Stimulated activated CD8-positive, alpha-beta memory T cell treated with anti-CD3 and anti-CD28 coated beads, Interleukin-4, amount 100 ng/mL, for 1 hour (primary cell): Measurements from ENCODE around the gene MARVELD1.

Experiments
- DNase-seq, 2 donors: peaks; one replicate each; pipeline ENCODE4 v3.0.0-alpha.2; 2020; ENCODE audit warnings: low read depth in 2 of 2, low spot score in 1 of 2

The MARVELD1 gene

DNA sequence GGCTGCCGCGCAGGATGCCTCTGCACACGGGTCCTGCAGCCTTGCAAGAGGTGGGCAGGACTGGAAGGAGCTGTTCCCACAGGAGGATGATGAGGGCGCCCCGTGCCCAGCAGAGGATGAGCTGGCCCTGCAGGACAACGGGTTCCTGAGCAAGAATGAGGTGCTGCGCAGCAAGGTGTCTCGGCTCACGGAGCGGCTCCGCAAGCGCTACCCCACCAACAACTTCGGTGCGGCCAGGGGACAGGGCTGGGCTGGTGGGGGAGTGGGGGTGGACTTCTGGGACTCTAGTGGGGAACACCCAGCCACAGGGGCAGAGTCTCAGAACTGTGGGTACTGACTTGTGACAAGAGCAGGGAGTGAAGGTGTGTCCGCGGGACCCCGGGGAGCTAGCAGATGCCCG lies 39.4 kb downstream of the MARVELD1 start:
- DNase-seq = no peak

DNA sequence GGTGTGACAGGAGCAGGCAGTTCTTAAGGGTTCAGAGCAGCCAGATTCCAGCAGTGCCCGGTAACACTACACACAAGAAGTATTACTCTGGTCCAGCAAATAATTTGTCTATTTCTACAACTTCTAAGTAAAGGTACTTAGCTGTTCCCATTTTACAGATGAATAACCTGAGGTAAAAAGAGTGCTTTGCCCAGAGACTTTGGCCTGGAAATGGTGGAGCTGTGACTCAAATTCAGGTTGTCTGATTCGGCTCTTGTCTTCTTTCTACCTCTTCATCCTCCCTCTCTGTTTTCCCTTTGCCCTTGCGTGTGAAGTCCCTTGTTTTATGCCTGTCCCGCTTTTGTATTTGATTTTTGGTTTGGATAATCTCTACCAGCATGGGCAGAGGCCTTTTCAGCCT lies 41.2 kb downstream of the MARVELD1 start:
- no peak for DNase-seq

DNA sequence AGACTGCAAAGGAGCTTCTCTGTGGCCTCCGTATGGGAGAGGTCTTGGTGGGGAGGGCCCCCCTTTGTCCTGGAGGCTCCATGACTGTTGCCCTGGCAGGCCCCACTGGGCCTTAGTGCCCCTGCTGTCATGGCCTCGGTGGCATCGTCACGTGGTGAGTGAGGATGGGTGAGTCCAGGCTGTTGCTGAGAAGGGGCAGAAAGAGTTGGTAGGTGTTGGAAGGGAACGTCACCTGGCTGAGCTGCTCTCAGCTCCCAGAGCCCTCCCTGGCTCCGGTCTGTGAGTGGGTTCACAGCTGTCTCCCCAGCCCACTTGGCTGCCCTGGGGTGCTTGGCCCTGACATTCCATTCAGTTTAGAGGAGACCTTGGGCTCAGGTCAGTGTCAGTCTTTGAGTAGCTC lies 42.2 kb downstream of the MARVELD1 start:
- no peak for DNase-seq

DNA sequence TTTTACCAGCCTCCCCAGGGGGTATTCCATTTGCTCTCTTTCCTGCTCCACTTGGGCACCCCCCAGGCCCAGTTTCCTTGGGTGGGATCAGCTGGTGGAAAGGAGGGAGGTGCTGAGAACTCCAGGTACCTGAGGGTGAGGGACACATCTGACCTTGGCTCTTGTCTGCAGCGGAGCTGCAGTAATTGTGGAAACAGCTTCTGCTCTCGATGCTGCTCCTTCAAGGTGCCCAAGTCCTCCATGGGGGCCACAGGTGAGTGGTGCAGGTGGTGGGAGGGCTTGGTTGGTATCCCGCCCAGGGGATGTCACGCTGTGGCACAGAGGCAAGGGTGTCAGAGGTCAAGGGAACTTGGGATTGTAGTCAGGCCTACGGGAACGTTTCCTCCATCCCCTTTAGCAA lies 43.9 kb downstream of the MARVELD1 start:
- no peak for DNase-seq

DNA sequence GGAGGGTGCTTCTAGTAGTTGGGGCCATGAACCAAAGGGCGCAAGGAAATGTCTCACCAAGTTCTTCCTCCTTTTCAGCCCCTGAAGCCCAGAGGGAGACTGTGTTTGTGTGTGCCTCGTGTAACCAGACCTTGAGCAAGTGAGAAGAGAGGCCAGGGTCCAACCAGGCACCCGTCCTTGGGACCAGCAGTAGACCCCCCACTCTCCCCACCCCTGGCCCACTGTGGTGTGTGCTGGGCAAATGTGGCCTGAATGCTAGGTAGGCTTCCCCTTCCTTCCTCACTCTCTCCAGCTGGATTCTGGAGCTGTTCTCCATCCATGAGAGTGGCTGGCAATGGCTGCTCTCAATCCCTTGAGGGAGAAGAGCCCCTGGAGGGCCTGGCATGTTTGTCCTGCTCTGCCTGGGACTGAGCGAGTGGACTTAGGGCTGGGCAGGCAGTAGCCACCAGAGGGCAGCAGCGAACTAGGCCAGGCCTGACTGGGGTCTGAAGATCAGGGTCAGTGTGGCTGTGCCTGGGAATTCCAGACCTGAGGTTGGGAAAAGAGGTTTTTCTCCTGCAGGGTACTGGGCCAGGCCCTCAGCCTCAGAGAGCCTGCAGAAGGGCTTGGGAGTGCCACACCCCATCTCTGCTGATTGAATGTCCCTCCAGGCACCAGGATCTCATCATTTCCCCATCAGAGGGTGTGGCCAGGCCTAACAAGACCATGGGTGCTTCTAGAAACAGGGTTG lies 45.8 kb downstream of the MARVELD1 start:
- peak; percentile 22 to 23 for DNase-seq

DNA sequence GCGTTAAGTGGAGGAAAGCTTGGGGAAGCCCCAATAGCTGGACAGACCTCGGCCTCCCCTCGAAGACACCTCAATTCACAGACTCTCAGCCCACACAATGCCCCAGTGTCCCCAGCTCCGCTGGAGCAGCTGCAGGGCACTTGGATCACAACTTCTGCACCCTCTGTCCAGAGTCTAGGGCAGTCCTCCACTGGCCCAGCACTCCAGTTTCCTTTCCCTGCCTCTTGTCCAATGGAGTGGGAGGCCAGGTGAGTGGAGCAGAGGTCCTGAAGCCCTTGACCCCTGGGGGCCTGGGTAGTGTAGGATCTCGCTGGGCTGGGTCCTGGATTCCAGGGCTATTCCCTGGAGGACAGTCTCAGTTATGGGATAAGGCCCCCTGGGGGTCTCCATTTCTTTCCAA lies 46.4 kb downstream of the MARVELD1 start:
- no peak for DNase-seq

DNA sequence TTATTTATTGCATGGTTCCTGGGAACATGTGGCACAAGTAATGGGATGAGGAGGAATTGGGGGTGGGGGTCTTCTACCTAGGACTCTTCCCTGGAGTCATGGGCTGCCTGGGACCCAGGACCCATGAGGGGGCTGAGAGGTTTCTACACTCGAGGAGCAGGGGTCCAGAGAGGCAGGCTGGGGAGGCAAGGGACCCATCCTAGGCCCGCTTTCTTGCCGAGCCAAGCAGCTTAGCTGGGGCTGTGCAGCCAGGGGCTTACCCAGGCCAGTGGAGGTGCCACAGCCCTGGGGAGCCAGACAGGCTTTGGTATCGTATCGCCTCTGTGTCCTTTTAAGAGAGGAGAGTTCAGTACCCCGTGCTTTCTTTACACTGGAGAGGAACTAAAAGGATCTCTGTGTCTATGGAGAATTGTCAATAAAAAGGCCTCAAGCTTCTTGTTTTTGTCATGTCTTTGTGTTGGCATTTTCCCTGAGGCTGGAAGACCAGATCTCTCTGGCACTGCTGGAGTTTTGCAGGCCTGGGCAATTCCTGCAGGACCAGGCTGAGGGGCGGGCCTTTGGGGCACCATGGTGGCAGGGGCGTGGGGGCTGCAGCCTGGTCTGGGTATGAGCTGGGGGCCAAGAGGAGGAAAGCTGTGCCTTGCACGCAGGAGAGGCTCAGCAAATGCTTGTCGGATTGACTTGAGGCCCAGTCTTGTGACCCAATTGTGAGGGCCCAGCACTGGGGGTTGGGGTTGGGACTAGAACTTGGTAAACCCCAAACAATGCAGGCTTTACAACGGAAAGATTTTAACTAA lies 47.1 kb downstream of the MARVELD1 start:
- DNase-seq = no peak

DNA sequence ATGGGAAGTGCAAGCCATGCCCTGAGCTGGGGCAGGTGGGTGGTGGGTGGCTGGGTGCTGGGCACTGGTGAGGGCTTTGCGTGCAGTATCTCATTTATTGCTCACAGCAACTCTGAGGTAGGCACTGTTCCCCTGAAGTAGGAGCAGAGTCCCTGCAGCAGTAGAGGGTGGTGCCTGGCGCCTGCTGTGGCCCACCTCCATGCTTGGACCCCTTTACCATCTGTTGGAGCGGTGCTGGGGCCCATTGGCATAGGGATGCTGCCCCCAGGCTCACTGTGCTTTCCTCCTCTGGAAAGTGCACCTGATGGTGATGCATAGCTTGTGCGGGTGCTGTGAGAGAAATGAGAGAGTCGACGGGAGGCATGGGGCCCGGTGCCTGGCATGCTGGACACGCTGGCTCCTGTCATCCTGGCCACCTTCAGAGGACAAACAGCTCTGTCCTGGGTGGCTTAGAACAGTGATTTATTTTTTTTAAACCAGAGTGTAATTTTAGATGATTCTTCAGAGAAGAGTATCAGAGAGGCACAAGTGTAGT lies 47.9 kb downstream of the MARVELD1 start:
- DNase-seq = no peak

DNA sequence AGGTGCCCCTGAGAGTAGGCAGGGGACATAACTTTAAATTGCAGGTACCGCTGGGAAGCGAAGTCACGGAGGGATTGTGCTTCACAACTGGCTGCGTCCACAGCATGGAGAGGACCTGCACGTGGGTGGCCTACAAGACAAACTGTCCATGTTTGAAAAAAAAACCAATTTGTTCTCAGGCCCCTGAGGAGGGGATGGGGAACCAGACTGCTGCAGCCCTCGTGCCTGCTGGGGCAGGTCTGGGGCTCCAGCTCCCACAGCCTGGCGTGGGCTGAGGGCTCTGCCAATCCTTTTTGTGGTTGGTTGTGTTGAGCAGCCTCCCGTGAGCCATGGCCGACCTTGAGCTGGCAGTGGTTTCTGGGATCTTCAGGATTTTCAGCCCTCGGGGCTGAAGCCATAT lies 48.5 kb downstream of the MARVELD1 start:
- no peak for DNase-seq

DNA sequence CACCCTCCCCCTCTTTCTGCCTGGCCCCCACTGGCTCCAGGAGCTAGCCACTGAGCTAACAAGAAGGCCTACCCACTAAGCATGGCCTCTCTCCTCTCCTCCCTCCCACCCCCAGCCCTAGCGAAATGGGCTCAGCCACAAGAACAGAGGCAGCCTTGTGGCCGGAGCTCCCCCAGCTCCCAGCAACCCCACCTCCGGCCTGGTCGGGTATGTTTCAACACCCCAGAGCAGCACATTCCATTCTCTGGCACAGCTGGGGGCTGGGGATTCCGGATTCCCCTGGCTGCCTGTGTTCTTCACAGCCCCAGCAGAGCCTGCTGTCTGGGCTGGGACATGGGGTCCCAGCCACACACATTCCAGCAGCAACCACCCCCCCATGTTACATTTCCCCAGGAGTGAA lies 49.3 kb downstream of the MARVELD1 start:
- no peak for DNase-seq

DNA sequence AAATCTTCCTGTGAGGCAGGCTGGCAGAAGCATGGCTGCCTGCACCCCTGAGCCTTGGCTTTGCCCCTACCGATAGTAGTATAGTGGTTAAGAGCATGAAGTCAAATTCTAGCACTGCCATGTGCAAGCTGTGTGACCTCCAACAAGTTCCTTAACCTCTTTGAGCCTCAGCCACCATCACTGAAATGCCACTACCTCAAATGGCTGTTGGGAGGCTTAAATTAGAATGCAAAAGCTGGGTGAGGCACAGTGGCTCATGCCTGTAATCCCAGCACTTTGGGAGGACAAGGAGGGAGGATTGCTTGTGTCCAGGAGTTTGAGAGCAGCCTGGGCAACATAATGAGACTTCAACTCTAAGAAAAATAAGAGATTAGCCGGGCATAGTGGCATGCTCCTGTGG lies 49.9 kb downstream of the MARVELD1 start:
- DNase-seq = no peak

DNA sequence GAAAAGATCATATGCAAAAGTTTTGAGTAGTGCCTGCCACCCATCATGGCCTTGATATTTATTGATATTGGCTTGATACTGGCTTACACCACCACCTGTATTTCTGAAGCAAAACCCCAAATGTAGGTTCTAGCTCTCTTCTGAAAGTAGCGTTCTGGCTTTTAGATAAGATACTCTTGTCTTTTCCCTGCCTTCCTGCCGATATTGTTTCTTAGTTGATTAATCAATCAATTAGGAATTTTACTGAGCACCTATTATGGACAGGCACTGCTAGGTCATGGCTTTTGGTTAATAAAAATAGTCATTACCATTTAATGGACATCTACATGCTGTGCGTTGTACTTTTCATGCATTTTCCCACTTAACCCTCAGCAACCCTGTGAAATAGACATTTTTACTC lies 50.4 kb downstream of the MARVELD1 start:
- no peak for DNase-seq

DNA sequence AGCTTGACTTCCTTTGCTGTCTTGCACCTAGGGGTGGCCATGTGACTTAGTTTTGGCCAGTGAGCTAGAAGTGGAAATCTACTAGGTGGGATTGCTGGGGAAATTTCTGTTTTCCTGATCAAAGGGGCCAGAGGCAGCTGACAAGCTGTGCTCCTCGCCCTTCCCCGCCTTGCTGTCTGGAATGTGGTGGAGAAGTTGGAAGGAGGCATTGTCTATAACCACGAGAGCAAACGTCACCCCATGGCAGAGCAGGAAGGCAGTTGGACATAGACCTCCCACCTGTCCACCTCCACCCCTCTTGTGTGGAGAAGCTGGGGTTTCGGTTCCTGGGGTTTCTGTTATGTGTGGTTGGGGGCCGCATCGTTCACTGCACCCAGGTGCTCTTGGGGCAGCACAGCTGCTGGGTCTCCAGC lies 51.0 kb downstream of the MARVELD1 start:
- no peak for DNase-seq

DNA sequence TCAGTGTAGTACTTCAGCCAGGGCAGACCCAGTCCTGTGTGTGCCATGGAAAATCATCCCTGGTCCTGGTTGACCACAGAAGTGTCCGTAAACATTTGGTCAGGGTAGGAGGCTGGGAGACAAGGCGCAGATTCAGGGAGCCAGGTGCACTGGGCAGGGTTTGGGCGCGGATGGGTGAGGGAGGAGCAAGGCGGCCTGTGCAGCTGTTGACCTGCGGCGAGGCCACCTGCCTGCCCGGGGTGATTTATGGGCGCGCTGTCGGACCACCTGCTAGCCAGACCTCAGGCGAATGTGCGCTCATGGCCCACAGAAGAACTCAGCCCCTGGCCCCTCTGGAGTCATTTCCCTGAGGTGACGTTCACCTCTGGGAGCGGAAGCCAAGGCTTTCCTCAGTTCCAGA lies 51.7 kb downstream of the MARVELD1 start:
- DNase-seq = no peak

DNA sequence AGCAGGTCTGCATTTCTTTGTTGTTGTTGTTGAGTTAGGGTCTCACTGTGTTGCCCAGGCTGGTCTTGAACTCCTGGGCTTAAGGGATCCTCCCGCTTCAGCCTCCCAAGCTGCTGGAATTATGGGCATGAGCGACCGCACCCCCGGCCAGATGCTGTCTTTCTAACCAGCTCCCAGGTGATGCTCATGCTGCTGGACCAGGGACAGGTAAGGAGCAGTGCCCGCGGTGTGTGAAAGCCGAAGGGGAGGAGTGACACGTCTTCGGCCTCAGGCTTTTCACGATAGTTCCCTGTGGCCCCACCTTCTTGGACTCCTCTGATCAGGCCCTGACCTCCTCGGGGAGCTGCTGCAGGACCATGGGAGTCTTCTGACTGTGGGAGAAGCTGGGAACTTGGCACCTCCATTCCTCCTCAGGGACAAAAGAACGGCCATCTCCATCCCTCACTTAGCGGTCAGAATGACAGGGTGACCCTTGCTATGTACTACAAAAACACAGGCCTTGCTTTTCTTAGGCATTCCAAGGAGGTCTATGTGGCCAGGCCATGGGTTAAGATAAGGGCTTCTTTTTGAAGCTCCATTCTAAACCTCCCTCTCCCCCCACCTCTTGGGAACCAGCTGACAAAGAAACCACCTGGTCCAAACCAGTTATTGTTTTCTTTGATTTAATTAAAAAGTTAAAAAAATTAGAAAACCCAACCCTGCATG lies 52.7 kb downstream of the MARVELD1 start:
- DNase-seq = no peak

DNA sequence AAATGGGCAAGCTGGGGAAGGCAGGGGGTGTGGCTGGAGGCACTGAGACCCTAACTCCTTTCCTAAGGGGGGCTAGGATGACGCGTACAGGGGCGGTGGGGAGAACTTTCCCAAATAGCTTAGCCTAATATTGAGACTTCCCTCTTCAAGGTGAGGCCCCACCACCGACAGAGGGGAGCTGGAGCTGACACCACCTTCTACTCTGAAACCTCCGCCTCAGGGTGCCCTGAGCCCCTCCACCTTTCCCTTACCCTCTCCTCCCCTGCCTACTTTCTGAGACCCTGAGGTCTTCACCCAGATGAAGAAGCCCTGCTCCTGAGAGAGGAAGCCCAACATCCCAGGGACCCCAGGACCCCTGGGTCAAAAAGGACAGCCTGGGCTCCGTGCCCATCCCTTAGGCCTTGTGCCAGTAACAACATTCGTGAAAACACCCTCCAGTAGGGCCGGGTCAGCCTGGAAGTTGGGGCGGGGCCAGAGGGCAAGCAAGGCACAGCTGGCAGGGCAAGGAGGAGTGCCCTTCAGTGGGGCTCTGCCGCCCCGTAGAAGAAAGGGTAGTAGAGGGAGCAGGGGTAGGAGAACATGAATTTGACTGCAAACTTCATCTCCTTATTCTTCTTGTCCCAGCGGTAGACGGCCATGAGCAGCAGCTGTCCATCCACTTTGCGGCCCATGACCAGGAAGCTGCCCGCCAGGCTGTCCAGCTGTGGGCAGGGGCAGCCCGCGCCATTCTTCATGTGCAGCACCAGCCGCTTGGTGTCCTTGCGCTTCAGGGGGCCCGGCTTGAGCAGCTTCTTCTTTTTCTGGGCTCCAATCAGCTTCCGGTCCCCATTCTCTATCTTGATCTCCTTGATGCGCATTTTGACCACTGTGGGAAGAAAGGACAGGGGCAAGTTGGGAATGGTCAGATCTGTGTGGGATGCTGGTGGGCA lies 53.7 kb downstream of the MARVELD1 start:
- no peak for DNase-seq
